ENCODE measurements around the gene ATP2B2. TPM values are rescaled to one million over a fixed set of nuclear protein-coding genes. Genes with fewer than 3 reads are reported as not detected.

Gene ATP2B2
- polyA plus RNA-seq, 3 donors = 0.36 to 0.55 (median 0.40) TPM

- no peak for DNase-seq (ENCODE audit: low read depth in 3 of 3, low spot score in 2 of 3)
These were observed 99.0 kb downstream of the ATP2B2 start for GRCh38 chr3:10406414-10406813.

DNA sequence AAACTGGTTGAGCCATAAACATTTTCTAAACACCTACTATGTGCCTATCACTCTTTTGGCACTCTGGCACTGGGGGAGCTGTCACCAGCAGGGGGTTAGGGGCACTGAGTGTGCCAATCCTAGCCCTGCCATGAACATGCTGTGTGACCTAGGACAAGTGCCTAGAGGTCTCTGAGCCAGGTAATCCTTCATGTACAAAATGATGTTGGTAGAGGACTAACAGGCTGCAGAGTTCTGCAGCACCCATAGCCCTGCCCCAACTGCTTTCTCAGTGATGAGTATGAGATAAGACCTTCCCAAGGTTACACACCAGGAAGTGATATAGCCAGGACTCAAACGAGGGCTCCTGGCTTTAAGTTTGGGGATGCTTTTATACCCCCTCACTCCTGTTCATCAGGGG is 99.6 kb downstream of the ATP2B2 start:
- no peak for DNase-seq (ENCODE audit: low read depth in 3 of 3, low spot score in 2 of 3)

DNA sequence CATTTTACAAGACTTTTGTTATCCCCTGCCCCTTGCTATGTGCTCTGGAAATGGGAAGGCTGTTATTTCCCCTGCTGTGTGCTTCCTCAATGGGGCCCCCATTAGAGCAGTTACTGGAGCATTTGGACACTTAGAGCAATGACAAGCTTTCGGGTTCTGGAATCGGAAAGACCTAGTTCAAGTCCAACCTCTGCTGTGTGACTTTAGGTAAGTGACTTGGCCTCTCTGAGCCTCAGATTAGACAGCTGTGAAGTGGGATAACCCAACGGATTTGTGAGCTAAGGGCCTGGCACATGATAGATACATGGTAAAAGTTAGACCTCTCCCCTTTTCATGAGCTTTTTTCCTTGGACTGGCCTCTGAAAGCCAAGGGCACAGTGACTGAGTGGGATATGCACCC is 100.5 kb downstream of the ATP2B2 start:
- no peak for DNase-seq (ENCODE audit: low read depth in 3 of 3, low spot score in 2 of 3)

DNA sequence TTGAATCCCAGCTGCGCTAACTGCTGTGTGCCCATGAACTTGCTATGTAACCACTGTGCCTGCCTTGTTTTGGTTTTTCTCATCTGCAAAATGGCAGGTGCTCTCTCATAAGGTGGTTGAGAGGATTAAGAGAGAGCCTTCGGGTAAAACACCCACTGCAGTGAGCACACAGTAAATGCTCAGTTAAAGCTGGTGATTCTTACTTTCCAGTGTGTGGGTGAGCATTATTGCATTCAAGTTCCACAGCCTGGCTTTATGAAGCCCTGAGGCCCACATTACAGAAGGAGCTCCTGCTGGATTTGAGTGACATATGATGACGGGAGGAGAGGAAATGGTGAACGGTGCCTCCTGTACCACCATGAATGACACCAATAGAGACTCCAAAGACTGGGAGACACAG is 101.0 kb downstream of the ATP2B2 start:
- DNase-seq (ENCODE audit: low read depth in 3 of 3, low spot score in 2 of 3) = no peak

DNA sequence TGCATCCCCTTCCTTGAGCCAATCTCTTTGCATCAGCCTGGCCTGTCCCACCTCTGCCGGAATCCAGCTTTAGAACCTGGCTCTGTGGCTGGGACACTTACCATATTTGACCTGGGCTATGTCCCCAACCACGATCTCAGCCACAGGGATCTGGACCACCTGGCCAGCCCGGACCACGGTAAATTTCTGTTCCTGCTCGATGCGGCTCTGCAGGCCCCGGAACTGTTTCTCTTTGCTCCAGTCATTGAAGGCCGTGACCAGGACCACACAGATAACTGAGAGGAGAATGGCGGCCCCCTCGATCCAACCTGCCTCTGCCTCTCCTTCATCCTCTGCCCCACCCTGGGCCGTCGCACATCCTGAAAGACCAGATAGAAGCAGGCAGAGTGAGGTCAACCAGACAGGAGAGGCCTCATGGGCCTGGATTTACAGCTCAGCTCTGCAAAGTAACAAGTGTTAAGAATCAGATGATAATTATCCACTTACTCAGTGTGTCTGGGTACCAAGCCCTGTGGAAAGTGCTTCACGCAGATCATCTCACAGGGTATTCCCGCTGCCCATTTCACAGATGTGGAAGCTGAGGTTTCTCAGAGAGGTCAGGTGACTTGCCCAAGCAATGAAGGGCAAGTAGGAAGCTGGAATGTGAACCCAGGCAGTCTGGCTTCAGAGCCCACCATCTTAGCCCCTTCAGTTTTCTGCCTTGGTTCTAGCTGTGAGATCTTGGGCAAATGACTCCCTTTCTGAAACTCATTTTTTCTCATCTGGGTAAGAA is 103.2 kb downstream of the ATP2B2 start:
- DNase-seq (ENCODE audit: low read depth in 3 of 3, low spot score in 2 of 3) = no peak

- no peak for DNase-seq (ENCODE audit: low read depth in 3 of 3, low spot score in 2 of 3)
These were observed 104.5 kb downstream of the ATP2B2 start for GRCh38 chr3:10400749-10401495.

DNA sequence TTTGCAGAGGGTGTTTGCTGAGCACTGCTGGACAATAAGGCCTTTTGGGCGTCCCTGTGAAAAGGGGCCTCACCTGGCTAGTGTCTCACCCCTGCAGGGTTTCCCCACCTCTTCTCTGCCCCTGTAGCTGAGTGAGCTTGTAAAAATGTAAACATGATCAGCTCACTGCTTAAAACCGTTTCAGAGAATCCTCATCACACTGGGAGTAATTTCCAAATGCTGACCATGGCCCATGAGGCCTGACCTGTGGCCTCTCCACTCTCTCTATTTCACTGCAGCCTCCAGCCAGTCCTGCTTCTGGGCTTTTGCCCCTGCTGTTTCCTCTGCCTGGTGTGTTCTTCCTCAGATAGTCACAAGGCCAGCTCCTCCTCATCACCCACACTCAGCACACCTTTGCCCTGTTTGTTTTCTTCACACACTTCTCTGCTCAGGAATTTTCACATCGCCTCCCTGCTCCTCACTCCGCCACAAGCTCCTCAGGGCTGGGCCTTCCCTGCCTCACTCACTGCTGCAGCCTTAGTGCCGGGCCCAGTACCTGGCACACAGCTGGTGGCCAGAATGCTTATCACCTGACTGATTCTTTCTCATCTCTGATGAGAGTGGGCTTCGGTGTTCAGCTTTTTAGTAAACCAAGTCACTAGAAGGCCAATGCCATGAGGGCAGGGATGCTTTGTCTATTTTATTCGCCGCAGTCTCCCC is 105.2 kb downstream of the ATP2B2 start:
- DNase-seq (ENCODE audit: low read depth in 3 of 3, low spot score in 2 of 3) = no peak

GRCh38 chr3:10399634-10400033 is 105.8 kb downstream of the ATP2B2 start:
- no peak for DNase-seq (ENCODE audit: low read depth in 3 of 3, low spot score in 2 of 3)

- no peak for DNase-seq (ENCODE audit: low read depth in 3 of 3, low spot score in 2 of 3)
These were observed 107.0 kb downstream of the ATP2B2 start for GRCh38 chr3:10398341-10398740.

DNA sequence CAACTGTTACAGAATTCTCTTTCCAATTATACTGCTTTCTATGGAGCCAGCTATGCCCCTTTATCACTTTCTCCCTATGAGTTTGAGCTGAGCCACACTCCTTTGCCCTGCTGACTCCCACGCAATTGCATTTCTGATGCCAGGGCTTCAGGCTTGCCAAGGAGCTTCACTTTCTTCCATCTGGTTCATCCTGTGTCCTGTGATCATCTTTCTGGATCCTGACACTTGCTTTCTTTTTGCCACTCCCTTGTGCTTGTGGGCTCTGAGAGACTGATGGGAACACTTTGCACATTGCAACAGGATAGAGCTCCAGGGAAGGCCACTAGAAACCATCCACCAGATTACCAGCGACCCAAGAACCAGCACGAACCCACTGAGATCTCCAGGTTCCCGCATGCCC is 107.5 kb downstream of the ATP2B2 start:
- no peak for DNase-seq (ENCODE audit: low read depth in 3 of 3, low spot score in 2 of 3)

DNA sequence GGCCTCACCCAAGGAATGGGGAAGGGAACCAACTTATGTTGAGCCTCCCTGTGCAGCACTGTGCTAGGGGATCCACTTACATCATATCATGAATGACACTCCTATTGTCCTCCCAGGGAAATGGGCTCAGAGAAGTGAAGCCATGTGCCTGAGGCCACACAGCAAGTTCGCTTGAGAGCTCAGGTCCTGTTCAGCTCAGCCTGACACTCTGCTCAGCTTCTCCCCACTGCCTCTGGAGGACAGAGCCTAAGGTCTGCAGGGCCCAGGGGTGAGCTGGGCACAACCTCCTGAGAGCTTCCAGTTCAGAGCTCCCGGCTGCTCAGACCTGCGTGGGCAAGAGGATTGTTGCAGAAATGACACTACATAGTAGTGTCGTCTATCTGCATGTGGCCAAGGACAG is 108.5 kb downstream of the ATP2B2 start:
- no peak for DNase-seq (ENCODE audit: low read depth in 3 of 3, low spot score in 2 of 3)

DNA sequence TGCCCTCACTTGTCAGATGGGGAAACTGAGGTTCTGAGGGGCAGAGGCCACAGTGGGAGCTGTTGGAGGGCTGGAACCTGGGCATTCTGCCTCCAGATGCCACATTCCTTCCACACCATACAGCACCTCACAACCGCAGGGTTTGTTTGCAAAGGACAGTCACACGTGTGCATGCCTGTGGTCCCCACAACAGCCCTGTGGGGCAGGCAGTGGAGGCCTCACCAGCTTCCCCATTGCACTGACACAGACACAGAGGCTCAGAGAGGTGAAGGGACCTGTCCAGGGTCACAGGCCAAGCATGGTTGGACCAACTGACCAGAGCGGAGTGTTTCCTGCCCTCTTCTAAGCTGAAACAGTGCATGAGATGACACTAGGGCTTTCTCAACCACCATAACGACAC is 109.3 kb downstream of the ATP2B2 start:
- no peak for DNase-seq (ENCODE audit: low read depth in 3 of 3, low spot score in 2 of 3)

DNA sequence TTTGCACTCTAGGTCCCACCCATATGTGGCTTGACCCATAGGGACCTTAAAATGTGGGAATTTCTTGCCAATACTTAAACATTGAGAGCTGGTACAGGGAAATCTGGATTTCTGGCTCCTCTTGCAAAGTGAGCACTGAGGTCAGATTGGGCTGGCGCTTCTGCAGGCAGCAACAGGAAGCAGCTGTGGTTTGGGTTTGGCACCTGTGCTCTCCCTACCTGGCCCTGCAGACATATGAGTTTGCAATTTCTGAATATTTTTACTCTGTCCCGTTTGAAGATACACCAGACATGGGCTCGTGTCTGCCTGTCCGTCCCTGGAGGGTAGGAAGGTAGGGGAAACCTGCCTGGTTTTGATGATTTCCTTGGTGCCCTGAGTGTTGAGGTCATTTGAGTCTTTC is 109.7 kb downstream of the ATP2B2 start:
- DNase-seq (ENCODE audit: low read depth in 3 of 3, low spot score in 2 of 3) = no peak

- no peak for DNase-seq (ENCODE audit: low read depth in 3 of 3, low spot score in 2 of 3)
These were observed 110.2 kb downstream of the ATP2B2 start for GRCh38 chr3:10395196-10395595.

DNA sequence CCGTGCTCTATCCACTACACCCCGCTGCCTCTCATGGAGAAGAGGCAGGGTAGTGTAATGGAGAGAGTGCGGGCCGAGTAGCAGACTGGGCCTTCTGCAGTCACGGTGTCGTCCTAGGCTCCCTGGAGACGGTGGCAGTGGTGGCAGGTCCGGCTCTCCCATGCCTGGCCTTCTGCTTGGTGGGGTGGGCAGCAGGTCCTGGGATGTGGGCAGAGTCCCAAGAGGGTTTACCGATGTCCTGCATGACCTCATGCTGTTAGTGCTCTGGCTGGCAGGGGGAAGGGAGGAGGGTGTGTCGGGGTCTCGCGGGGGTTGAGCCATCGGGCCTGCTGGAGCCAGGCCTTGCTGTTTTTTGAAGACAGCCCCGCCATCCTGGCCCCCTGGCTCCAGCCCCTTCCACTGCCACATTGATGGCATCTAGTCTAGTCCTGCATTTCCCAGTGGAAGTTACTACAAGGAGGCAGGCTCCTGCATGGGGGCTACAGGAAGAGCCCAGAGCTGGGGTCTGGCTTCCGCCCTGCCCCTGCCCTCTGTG is 110.8 kb downstream of the ATP2B2 start:
- DNase-seq (ENCODE audit: low read depth in 3 of 3, low spot score in 2 of 3) = no peak

GRCh38 chr3:10393514-10393913 is 111.9 kb downstream of the ATP2B2 start:
- DNase-seq (ENCODE audit: low read depth in 3 of 3, low spot score in 2 of 3) = no peak

DNA sequence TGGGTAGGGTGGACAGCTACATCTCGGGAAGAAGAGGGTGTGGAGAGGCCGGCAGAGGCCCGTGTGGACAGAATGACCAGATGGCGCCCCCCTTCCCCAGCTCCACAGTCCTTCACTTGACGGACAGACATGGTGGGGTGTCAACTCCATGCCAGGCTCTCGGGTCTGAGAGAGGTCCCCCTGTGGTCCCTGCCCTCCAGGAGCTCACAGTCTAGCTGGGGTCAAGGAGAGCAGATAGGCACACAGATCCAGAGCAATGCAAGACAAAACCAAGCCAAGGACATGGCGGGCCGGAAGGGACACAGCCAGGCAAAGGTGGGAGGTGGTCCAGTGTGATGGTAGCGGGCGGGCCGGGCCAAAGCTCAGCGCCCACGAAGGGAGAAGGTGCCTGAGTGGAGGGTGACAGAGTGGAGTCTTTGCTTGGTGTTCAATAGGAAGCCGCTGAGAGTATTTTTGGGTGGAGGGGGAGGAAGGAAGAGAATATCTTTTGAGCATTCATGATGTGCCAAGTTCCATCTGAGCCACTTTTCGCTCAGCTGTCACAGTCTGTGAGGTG is 112.4 kb downstream of the ATP2B2 start:
- no peak for DNase-seq (ENCODE audit: low read depth in 3 of 3, low spot score in 2 of 3)

GRCh38 chr3:10392244-10392643 is 113.1 kb downstream of the ATP2B2 start:
- DNase-seq (ENCODE audit: low read depth in 3 of 3, low spot score in 2 of 3) = no peak

DNA sequence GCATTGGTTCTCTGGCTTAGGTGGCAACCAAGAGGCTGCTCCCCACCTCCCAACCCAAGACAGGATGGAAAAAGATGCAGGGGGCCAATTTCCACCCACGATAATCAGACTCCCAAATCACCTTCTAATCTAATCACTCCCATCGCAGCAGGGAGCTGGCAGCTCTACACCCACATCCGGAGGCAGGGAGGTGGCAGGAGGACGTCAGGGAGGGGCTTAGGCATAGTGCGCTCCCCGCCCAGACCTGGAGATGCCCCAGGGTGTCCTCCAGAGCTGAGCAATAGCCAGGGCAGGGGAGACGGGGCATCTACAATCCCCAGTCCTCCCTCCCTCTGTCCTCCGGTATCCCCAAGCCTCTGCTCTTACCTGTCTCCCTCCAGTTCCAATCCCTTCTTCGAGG is 114.0 kb downstream of the ATP2B2 start:
- no peak for DNase-seq (ENCODE audit: low read depth in 3 of 3, low spot score in 2 of 3)

GRCh38 chr3:10390641-10391373 is 114.6 kb downstream of the ATP2B2 start:
- DNase-seq (ENCODE audit: low read depth in 3 of 3, low spot score in 2 of 3) = no peak
